Endothelial cell (in vitro differentiated cells): Measurements from ENCODE around the gene CBLC. TPM values are rescaled to one million over a fixed set of nuclear protein-coding genes. Genes with fewer than 3 reads are reported as not detected.
"Not testable (repeated sequence)": the region's sequence is repeated elsewhere in the genome, so short reads cannot be mapped to it uniquely, and the experiment has no call there.

Experiments
- DNase-seq: peaks from one replicate; pipeline ENCODE4 v3.0.0; 2021; ENCODE audit warnings: low spot score
- H3K27ac Mint-ChIP-seq: one replicate; pipeline ENCODE4 v1.8.0; 2021; ENCODE audit warnings: mixed read lengths, inconsistent platforms; ENCODE audit not compliant: unreplicated experiment
- H3K27me3 Mint-ChIP-seq: one replicate; pipeline ENCODE4 v1.8.0; 2021; ENCODE audit warnings: mild to moderate bottlenecking, moderate library complexity, mixed read lengths, inconsistent platforms; ENCODE audit not compliant: unreplicated experiment
- H3K36me3 Mint-ChIP-seq: one replicate; pipeline ENCODE4 v1.8.0; 2021; ENCODE audit warnings: mild to moderate bottlenecking, low read depth, mixed read lengths, inconsistent platforms; ENCODE audit not compliant: unreplicated experiment
- H3K4me1 Mint-ChIP-seq: one replicate; pipeline ENCODE4 v1.8.0; 2021; ENCODE audit warnings: mild to moderate bottlenecking, mixed read lengths, inconsistent platforms; ENCODE audit not compliant: unreplicated experiment
- H3K4me3 Mint-ChIP-seq: one replicate; pipeline ENCODE4 v1.8.0; 2021; ENCODE audit warnings: mild to moderate bottlenecking, mixed read lengths, inconsistent platforms; ENCODE audit not compliant: unreplicated experiment
- H3K9me3 Mint-ChIP-seq: one replicate; pipeline ENCODE4 v1.8.0; 2021; ENCODE audit warnings: mixed read lengths, inconsistent platforms; ENCODE audit not compliant: unreplicated experiment
- CTCF ChIP-seq: fragments of 200-600 bp; sonication (generic); IDR thresholded peaks from one replicate; pipeline ENCODE4 v1.5.0; 2021; ENCODE audit warnings: antibody characterized with exemption; ENCODE audit not compliant: unreplicated experiment
- total RNA-seq: library from RNA; stranded (reverse); fragmentation: NEBNext Ultra II Directional; extraction: Animal tissue kit (Norgen Biotek cat#: 25700); gene quantifications from one replicate; pipeline ENCODE4 v1.2.1, GENCODE V29; 2021; ENCODE audit not compliant: unreplicated experiment

The CBLC gene
- total RNA-seq, 1 donor from 2014 or later = 0.85 TPM

GRCh38 chr19:44772959-44773358 is 4.7 kb upstream of the CBLC start:
- Mint-ChIP-seq H3K27ac (no peak overlapping the region), H3K4me1 (no peaks in the 10 kb centered on the region), H3K4me3 (no peak overlapping the region), H3K36me3 (no peaks in the 10 kb centered on the region), H3K27me3 (peaks cover 1% of the 10 kb centered on the region), H3K9me3 (no peaks in the 10 kb centered on the region)
- no peak for DNase-seq
- TF ChIP-seq CTCF = no peak

GRCh38 chr19:44775676-44776240 is 1.9 kb upstream of the CBLC start:
- Mint-ChIP-seq H3K27me3 (peaks cover 3% of the 10 kb centered on the region), H3K36me3 (no peaks in the 10 kb centered on the region), H3K4me1 (no peaks in the 10 kb centered on the region), H3K27ac (no peak overlapping the region), H3K4me3 (no peak overlapping the region), H3K9me3 (no peaks in the 10 kb centered on the region)
- DNase-seq = no peak
- no peak for TF ChIP-seq CTCF

- no peak for DNase-seq
- H3K4me1 Mint-ChIP-seq = no peaks in the 10 kb centered on the region
- no peaks in the 10 kb centered on the region for H3K9me3 Mint-ChIP-seq
- H3K27ac Mint-ChIP-seq = no peak overlapping the region
- no peak for TF ChIP-seq CTCF
- H3K36me3 Mint-ChIP-seq = no peaks in the 10 kb centered on the region
- no peak overlapping the region for H3K4me3 Mint-ChIP-seq
- peaks cover 5% of the 10 kb centered on the region for H3K27me3 Mint-ChIP-seq
Measured at GRCh38 chr19:44776402-44777096, 1.1 kb upstream of the CBLC start.

GRCh38 chr19:44779150-44779549 is 1.5 kb downstream of the CBLC start:
- no peak for DNase-seq
- H3K4me3 Mint-ChIP-seq = no peak overlapping the region
- no peak overlapping the region for H3K27ac Mint-ChIP-seq
- no peaks in the 10 kb centered on the region for H3K9me3 Mint-ChIP-seq
- H3K36me3 Mint-ChIP-seq = no peaks in the 10 kb centered on the region
- TF ChIP-seq CTCF = no peak
- H3K4me1 Mint-ChIP-seq = no peaks in the 10 kb centered on the region
- H3K27me3 Mint-ChIP-seq = peaks cover 7% of the 10 kb centered on the region

GRCh38 chr19:44781694-44782093 is 4.0 kb downstream of the CBLC start:
- H3K36me3 Mint-ChIP-seq, H3K27me3 Mint-ChIP-seq, H3K9me3 Mint-ChIP-seq, H3K4me1 Mint-ChIP-seq, DNase-seq, H3K27ac Mint-ChIP-seq, H3K4me3 Mint-ChIP-seq: not testable (repeated sequence)
